Head of caudate nucleus (tissue), 42 donors: ENCODE data around the gene PAFAH1B2.
A peak's percentile ranks its signal among the peaks of the same experiment; 100 is the strongest.
"Not testable (repeated sequence)": the region's sequence is repeated elsewhere in the genome, so short reads cannot be mapped to it uniquely, and the experiment has no call there.

Experiments used
- DNase-seq, 42 donors: peaks; one replicate each; pipeline versions ENCODE4 v3.0.0 to v3.0.0-alpha.2; 2020 to 2021; ENCODE audit warnings: mixed read lengths in 7 of 42
- intact Hi-C: fragments of 100-400 bp; cut with DNase I; formaldehyde crosslinking; loops from one replicate; pipeline ENCODE4 v1.15.0; 2022

The PAFAH1B2 gene

GRCh38 chr11:117121176-117121575 is 22.9 kb upstream of the PAFAH1B2 start:
- intact Hi-C loops = no loop called here
- DNase-seq = no peak

GRCh38 chr11:117122556-117122955 is 21.5 kb upstream of the PAFAH1B2 start:
- DNase-seq = no peak
- intact Hi-C loops = no loop called here

GRCh38 chr11:117126223-117126965 is 17.7 kb upstream of the PAFAH1B2 start:
- intact Hi-C loops = no loop called here
- peak; percentile 26 to 90 (median 78) for DNase-seq

- peak in 10 of 42 donors; percentile 13 to 66 (median 31) for DNase-seq
Measured at GRCh38 chr11:117127171-117127901, 16.8 kb upstream of the PAFAH1B2 start.

GRCh38 chr11:117128289-117128688 is 15.8 kb upstream of the PAFAH1B2 start:
- DNase-seq = peak in 1 of 42 donors; percentile 8
- intact Hi-C loops = no loop called here

More at GRCh38 chr11:117127171-117127901, 16.8 kb upstream of the PAFAH1B2 start:
- intact Hi-C loops = no loop called here

- peak in 1 of 42 donors; percentile 16 for DNase-seq
- intact Hi-C loops = not testable (repeated sequence)
Measured at GRCh38 chr11:117130396-117130795, 13.7 kb upstream of the PAFAH1B2 start.

GRCh38 chr11:117130879-117131278 is 13.2 kb upstream of the PAFAH1B2 start:
- intact Hi-C loops = no loop called here
- DNase-seq = peak in 1 of 42 donors; percentile 27

GRCh38 chr11:117134431-117134830 is 9.7 kb upstream of the PAFAH1B2 start:
- intact Hi-C loops = no loop called here
- DNase-seq = no peak

GRCh38 chr11:117134979-117135378 is 9.1 kb upstream of the PAFAH1B2 start:
- DNase-seq, intact Hi-C loops: not testable (repeated sequence)

- intact Hi-C loops = not testable (repeated sequence)
Measured at GRCh38 chr11:117137223-117138086, 6.6 kb upstream of the PAFAH1B2 start.

GRCh38 chr11:117143390-117143789 is 697 bp upstream of the PAFAH1B2 start:
- DNase-seq = peak in 41 of 42 donors; percentile 16 to 87 (median 65)
- intact Hi-C loops = no loop called here

More at GRCh38 chr11:117137223-117138086, 6.6 kb upstream of the PAFAH1B2 start:
- not testable (repeated sequence) for DNase-seq

- intact Hi-C loops = loop anchor here (2.0 kb wide), 1 partner anchor 34 kb away; the partner anchor contains the start of gene SIDT2
- DNase-seq = peak in 27 of 42 donors; percentile 6 to 79 (median 30)
Measured at GRCh38 chr11:117144477-117145392, 648 bp downstream of the PAFAH1B2 start.

GRCh38 chr11:117145393-117145761 is 1.3 kb downstream of the PAFAH1B2 start:
- DNase-seq = no peak
- intact Hi-C loops = loop anchor here (2.0 kb wide), 1 partner anchor 33 kb away; the partner anchor contains the start of gene SIDT2

GRCh38 chr11:117146521-117146920 is 2.4 kb downstream of the PAFAH1B2 start:
- DNase-seq = no peak
- intact Hi-C loops = no loop called here

GRCh38 chr11:117152066-117152465 is 8.0 kb downstream of the PAFAH1B2 start:
- intact Hi-C loops = no loop called here
- no peak for DNase-seq

GRCh38 chr11:117154468-117154867 is 10.4 kb downstream of the PAFAH1B2 start:
- intact Hi-C loops = no loop called here
- DNase-seq = no peak

- intact Hi-C loops = no loop called here
- DNase-seq = no peak
Measured at GRCh38 chr11:117157507-117157906, 13.4 kb downstream of the PAFAH1B2 start.

- intact Hi-C loops = no loop called here
Measured at GRCh38 chr11:117159892-117160291, 15.8 kb downstream of the PAFAH1B2 start.

More at GRCh38 chr11:117159892-117160291, 15.8 kb downstream of the PAFAH1B2 start:
- DNase-seq = no peak
